T-cell (primary cell): ENCODE measurements around the gene SERTM1. TPM values are rescaled to one million over a fixed set of nuclear protein-coding genes. Genes with fewer than 3 reads are reported as not detected.

Experiments used
- ATAC-seq, 4 experiments: fragments of 200-7000 bp in 3 of 4; fragments of 150-1000 bp in 1 of 4; cut with Tn5 transposase; replicated peaks in 1 of 4; 1 replicate in 3 of 4; 2 replicates in 1 of 4; pipeline ENCODE4 v1.10.0; 2021; ENCODE audit warnings: moderate library complexity in 3 of 4, mild to moderate bottlenecking in 2 of 4, moderate number of reproducible peaks in 1 of 4
- CTCF ChIA-PET, 2 donors: fragments of 300-600 bp; sonication (Branson Sonifier 250); formaldehyde crosslinking; loops; one replicate each; lab custom pipeline; 2022; ENCODE audit warnings: antibody characterized with exemption in 2 of 2; lab: Charles Lee
- POLR2A ChIA-PET, 2 donors: fragments of 300-600 bp; sonication (Branson Sonifier 250); formaldehyde crosslinking; loops; one replicate each; lab custom pipeline; 2022; ENCODE audit warnings: antibody characterized with exemption in 2 of 2; lab: Charles Lee
- DNase-seq, 35 experiments: peaks; one replicate each; pipeline versions ENCODE4 v3.0.0 to v3.0.0-alpha.2; 2013 to 2023
- H3K27ac ChIP-seq: one replicate; pipeline ENCODE4 v1.5.1; 2013; ENCODE audit warnings: low read length
- H3K27me3 ChIP-seq, 2 experiments: replicated peaks in 1 of 2; 1 replicate in 1 of 2; 2 replicates in 1 of 2; pipeline versions ENCODE4 v1.6.1 to v1.7.0; 2013; ENCODE audit warnings: low read length in 1 of 2, mixed read lengths in 1 of 2; ENCODE audit not compliant: control insufficient read depth in 2 of 2, insufficient read depth in 2 of 2; ENCODE audit errors: extremely low read depth in 1 of 2
- H3K36me3 ChIP-seq, 2 donors: 1 replicate in 1 of 2; 2 replicates in 1 of 2; pipeline versions ENCODE4 v1.6.1 to v1.7.0; 2013; ENCODE audit warnings: low read length in 1 of 2; ENCODE audit not compliant: control insufficient read depth in 2 of 2, insufficient read depth in 1 of 2; ENCODE audit errors: extremely low read depth in 1 of 2
- H3K4me1 ChIP-seq, 2 experiments: 1 replicate in 1 of 2; 2 replicates in 1 of 2; pipeline versions ENCODE4 v1.6.1 to v1.7.0; 2013; ENCODE audit warnings: low read length in 2 of 2, mixed read lengths in 1 of 2; ENCODE audit not compliant: insufficient read depth in 2 of 2, control insufficient read depth in 1 of 2; ENCODE audit errors: extremely low read depth in 1 of 2
- H3K4me3 ChIP-seq, 2 donors: 1 replicate in 1 of 2; 2 replicates in 1 of 2; pipeline versions ENCODE4 v1.5.1 to v1.7.0; 2013; ENCODE audit warnings: mild to moderate bottlenecking in 2 of 2, low read length in 1 of 2, moderate library complexity in 1 of 2; ENCODE audit not compliant: control insufficient read depth in 1 of 2; ENCODE audit errors: extremely low read depth in 1 of 2
- H3K9me3 ChIP-seq: 2 replicates; pipeline ENCODE4 v1.7.0; 2013
- H3K27ac Mint-ChIP-seq, 2 donors: one replicate each; pipeline ENCODE4 v1.8.0; 2020 to 2021; ENCODE audit warnings: mild to moderate bottlenecking in 2 of 2, mixed read lengths in 2 of 2
- H3K27me3 Mint-ChIP-seq, 2 donors: one replicate each; pipeline ENCODE4 v1.8.0; 2021 to 2022; ENCODE audit warnings: mixed read lengths in 2 of 2
- H3K36me3 Mint-ChIP-seq: one replicate; pipeline ENCODE4 v1.8.0; 2021; ENCODE audit warnings: mixed read lengths
- H3K4me1 Mint-ChIP-seq, 3 donors: one replicate each; pipeline ENCODE4 v1.8.0; 2020 to 2022; ENCODE audit warnings: mixed read lengths in 3 of 3, mild to moderate bottlenecking in 1 of 3
- H3K4me3 Mint-ChIP-seq, 3 donors: one replicate each; pipeline ENCODE4 v1.8.0; 2020 to 2022; ENCODE audit warnings: mild to moderate bottlenecking in 3 of 3, mixed read lengths in 3 of 3, moderate library complexity in 3 of 3
- H3K9me3 Mint-ChIP-seq, 3 donors: one replicate each; pipeline ENCODE4 v1.8.0; 2020 to 2022; ENCODE audit warnings: mixed read lengths in 3 of 3
- WGBS: methylation state at CpG from one replicate; pipeline ENCODE4 v1.1.5; 2013; ENCODE audit warnings: missing lambda C conversion rate; ENCODE audit not compliant: insufficient coverage; 5-methylcytosine and 5-hydroxymethylcytosine counted together
- total RNA-seq, 35 experiments: library from RNA in 6 of 35; stranded (reverse) in 6 of 35; fragments of 120-200 nt in 1 of 35; gene quantifications; one replicate each; pipeline versions ENCODE4 v1.2.1 to v1.2.4 and lab custom pipeline; 2013 to 2026

SERTM1 gene
- total RNA-seq, 5 donors from 2014 or later (not counting 1 experiment from before 2014, with no cell fraction given) = not detected

GRCh38 chr13:36706755-36707154 is 32.9 kb downstream of the SERTM1 start:
- Mint-ChIP-seq H3K9me3 (peaks cover 0 to 3% (median 0%) of the 10 kb centered on the region in 3 donors), H3K27ac (no peak overlapping the region), H3K27me3 (peaks cover 6 to 7% of the 10 kb centered on the region in 2 donors), H3K36me3 (no peaks in the 10 kb centered on the region), H3K4me1 (no peaks in the 10 kb centered on the region), H3K4me3 (no peak overlapping the region)
- Histone ChIP-seq H3K9me3 (no peaks in the 10 kb centered on the region), H3K36me3 (no peaks in the 10 kb centered on the region), H3K27ac (no peak overlapping the region), H3K4me3 (no peak overlapping the region), H3K27me3 (peaks cover 0 to 2% of the 10 kb centered on the region in 2 experiments), H3K4me1 (no peaks in the 10 kb centered on the region)
- ChIA-PET CTCF (no interaction called here), POLR2A (no interaction called here)
- no peak for ATAC-seq
- WGBS = 86% methylated on average over 1 of the region's 1 CpG
- no peak for DNase-seq

- CTCF ChIA-PET = no interaction called here
- no peaks in the 10 kb centered on the region for H3K36me3 ChIP-seq
- Mint-ChIP-seq H3K4me1 (no peaks in the 10 kb centered on the region), H3K36me3 (no peaks in the 10 kb centered on the region), H3K27me3 (peaks cover 13 to 15% of the 10 kb centered on the region in 2 donors), H3K4me3 (no peak overlapping the region), H3K9me3 (peaks cover 0 to 3% (median 0%) of the 10 kb centered on the region in 3 donors), H3K27ac (no peak overlapping the region)
- POLR2A ChIA-PET = no interaction called here
- DNase-seq (no peak), ATAC-seq (no peak)
- no peak overlapping the region for H3K4me3 ChIP-seq
- peaks cover 0 to 2% of the 10 kb centered on the region in 2 experiments for H3K27me3 ChIP-seq
- H3K4me1 ChIP-seq = no peaks in the 10 kb centered on the region
- 17% methylated on average over 1 of the region's 1 CpG for WGBS
- H3K27ac ChIP-seq = no peak overlapping the region
- H3K9me3 ChIP-seq = no peaks in the 10 kb centered on the region
Measured at GRCh38 chr13:36709136-36709890, 35.5 kb downstream of the SERTM1 start.

- DNase-seq (no peak), ATAC-seq (no peak)
- peaks cover 0 to 2% of the 10 kb centered on the region in 2 experiments for H3K27me3 ChIP-seq
- no peak overlapping the region for H3K27ac Mint-ChIP-seq
- H3K36me3 ChIP-seq = no peaks in the 10 kb centered on the region
- H3K36me3 Mint-ChIP-seq = no peaks in the 10 kb centered on the region
- no peaks in the 10 kb centered on the region for H3K4me1 Mint-ChIP-seq
- no peak overlapping the region for H3K27ac ChIP-seq
- H3K4me3 ChIP-seq = no peak overlapping the region
- WGBS = 89% methylated on average over 3 of the region's 4 CpGs
- H3K4me1 ChIP-seq = no peaks in the 10 kb centered on the region
- no peaks in the 10 kb centered on the region for H3K9me3 ChIP-seq
- H3K9me3 Mint-ChIP-seq = peaks cover 0 to 3% (median 0%) of the 10 kb centered on the region in 3 donors
- ChIA-PET POLR2A (no interaction called here), CTCF (no interaction called here)
- H3K27me3 Mint-ChIP-seq = peaks cover 11 to 12% of the 10 kb centered on the region in 2 donors
- no peak overlapping the region for H3K4me3 Mint-ChIP-seq
Measured at GRCh38 chr13:36710396-36710795, 36.6 kb downstream of the SERTM1 start.

GRCh38 chr13:36712290-36712689 is 38.5 kb downstream of the SERTM1 start:
- no peak for ATAC-seq
- H3K27ac ChIP-seq = no peak overlapping the region
- no peaks in the 10 kb centered on the region for H3K36me3 ChIP-seq
- no peak overlapping the region for H3K4me3 ChIP-seq
- ChIA-PET CTCF (no interaction called here), POLR2A (interaction anchor here in 1 of 2 donors (0.6 kb wide), 1 partner anchor 23 kb away, joined by 4 read pairs; no protein-coding TSS in a partner anchor)
- Mint-ChIP-seq H3K27me3 (peaks cover 11 to 19% of the 10 kb centered on the region in 2 donors), H3K4me3 (no peak overlapping the region), H3K36me3 (no peaks in the 10 kb centered on the region), H3K9me3 (peaks cover 0 to 3% (median 0%) of the 10 kb centered on the region in 3 donors), H3K4me1 (no peaks in the 10 kb centered on the region), H3K27ac (no peak overlapping the region)
- H3K4me1 ChIP-seq = no peaks in the 10 kb centered on the region
- no peaks in the 10 kb centered on the region for H3K27me3 ChIP-seq
- WGBS = 60% methylated on average over 1 of the region's 3 CpGs
- H3K9me3 ChIP-seq = no peaks in the 10 kb centered on the region
- no peak for DNase-seq

- H3K4me1 Mint-ChIP-seq = no peaks in the 10 kb centered on the region
- peaks cover 11 to 19% of the 10 kb centered on the region in 2 donors for H3K27me3 Mint-ChIP-seq
- no peak for ATAC-seq
- H3K36me3 Mint-ChIP-seq = no peaks in the 10 kb centered on the region
- ChIA-PET CTCF (no interaction called here), POLR2A (interaction anchor here in 1 of 2 donors (0.6 kb wide), 1 partner anchor 23 kb away, joined by 4 read pairs; no protein-coding TSS in a partner anchor)
- peaks cover 0 to 3% (median 0%) of the 10 kb centered on the region in 3 donors for H3K9me3 Mint-ChIP-seq
- no peaks in the 10 kb centered on the region for H3K27me3 ChIP-seq
- no peaks in the 10 kb centered on the region for H3K36me3 ChIP-seq
- H3K4me1 ChIP-seq = no peaks in the 10 kb centered on the region
- no peak overlapping the region for H3K4me3 ChIP-seq
- no peaks in the 10 kb centered on the region for H3K9me3 ChIP-seq
- no peak for DNase-seq
- no peak overlapping the region for H3K27ac Mint-ChIP-seq
- no CpG with 5 or more reads among the region's 5 CpGs for WGBS
- no peak overlapping the region for H3K27ac ChIP-seq
- H3K4me3 Mint-ChIP-seq = no peak overlapping the region
Measured at GRCh38 chr13:36712770-36713169, 39.0 kb downstream of the SERTM1 start.

GRCh38 chr13:36713887-36714286 is 40.1 kb downstream of the SERTM1 start:
- Histone ChIP-seq H3K4me3 (no peak overlapping the region), H3K27me3 (no peaks in the 10 kb centered on the region), H3K9me3 (no peaks in the 10 kb centered on the region), H3K36me3 (no peaks in the 10 kb centered on the region), H3K27ac (no peak overlapping the region), H3K4me1 (no peaks in the 10 kb centered on the region)
- POLR2A ChIA-PET = no interaction called here
- WGBS = no CpG with 5 or more reads among the region's 2 CpGs
- H3K27ac Mint-ChIP-seq = no peak overlapping the region
- no peaks in the 10 kb centered on the region for H3K36me3 Mint-ChIP-seq
- H3K9me3 Mint-ChIP-seq = no peaks in the 10 kb centered on the region
- peaks cover 11 to 20% of the 10 kb centered on the region in 2 donors for H3K27me3 Mint-ChIP-seq
- DNase-seq = no peak
- CTCF ChIA-PET = interaction anchor here in 1 of 2 donors (1.1 kb wide), 1 partner anchor 43 kb away, joined by 5 read pairs; no protein-coding TSS in a partner anchor
- ATAC-seq = no peak
- no peak overlapping the region for H3K4me3 Mint-ChIP-seq
- no peaks in the 10 kb centered on the region for H3K4me1 Mint-ChIP-seq
